Mucosa of gallbladder (tissue), 1 donor: ENCODE measurements around the gene FHIT. TPM values are rescaled to one million over a fixed set of nuclear protein-coding genes. Genes with fewer than 3 reads are reported as not detected.

Source experiments
- DNase-seq: peaks from one replicate; pipeline ENCODE4 v3.0.0-alpha.2; 2020; ENCODE audit warnings: low spot score
- total RNA-seq: library from RNA; stranded (reverse); gene quantifications from one replicate; pipeline ENCODE4 v1.2.1, GENCODE V29; 2021
- donor health status: DM: no; HTN: no; CAD: no.

Gene FHIT
- total RNA-seq, 1 donor from 2014 or later: 38.6 TPM

DNA sequence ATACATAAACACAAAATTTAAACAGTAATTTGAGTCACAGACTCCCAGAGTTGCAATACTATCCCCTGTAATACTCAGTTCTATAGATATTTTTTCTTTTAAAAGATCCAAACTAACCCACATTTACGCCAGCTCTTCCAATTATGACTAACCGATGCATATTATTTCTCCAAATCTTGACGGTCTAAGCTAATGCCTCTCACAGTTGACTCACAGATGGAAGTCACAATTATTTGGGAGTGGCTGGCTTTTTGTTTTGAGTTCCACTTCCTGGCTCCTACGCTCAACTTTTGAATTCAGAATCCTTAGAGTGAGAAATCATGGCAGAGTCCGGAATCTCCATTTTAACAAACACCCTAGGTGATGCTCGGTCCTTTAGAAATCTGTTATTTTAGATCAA lies 749.9 kb downstream of the FHIT start:
- DNase-seq: no peak

DNA sequence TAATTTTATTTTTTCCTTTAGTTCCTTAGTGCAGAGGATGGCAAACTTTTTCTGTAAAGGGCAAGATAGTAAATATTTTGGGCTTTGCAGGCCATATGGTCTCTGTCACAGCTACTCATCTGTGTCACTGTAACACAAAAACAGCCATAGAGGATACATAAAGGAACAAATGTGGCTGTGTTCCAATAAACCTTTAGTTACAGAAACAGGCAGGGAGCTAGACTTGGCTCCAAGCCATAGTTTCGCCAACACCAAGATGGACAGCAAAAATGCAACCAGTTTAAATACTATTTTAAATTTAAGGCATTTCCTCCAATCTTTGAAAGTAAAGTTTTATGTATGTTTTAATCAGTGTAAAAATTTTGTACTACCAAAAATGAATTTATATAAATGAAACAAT lies 753.4 kb downstream of the FHIT start:
- DNase-seq: no peak

- DNase-seq: no peak
These were observed 760.3 kb downstream of the FHIT start for GRCh38 chr3:60490992-60491391.

GRCh38 chr3:60475096-60475495 lies 776.2 kb downstream of the FHIT start:
- DNase-seq: no peak

GRCh38 chr3:60469481-60469880 lies 781.8 kb downstream of the FHIT start:
- DNase-seq: no peak

- no peak for DNase-seq
These were observed 787.6 kb downstream of the FHIT start for GRCh38 chr3:60463685-60464084.

- DNase-seq: no peak
These were observed 790.0 kb downstream of the FHIT start for GRCh38 chr3:60461267-60461666.

GRCh38 chr3:60456180-60456579 lies 795.1 kb downstream of the FHIT start:
- no peak for DNase-seq

DNA sequence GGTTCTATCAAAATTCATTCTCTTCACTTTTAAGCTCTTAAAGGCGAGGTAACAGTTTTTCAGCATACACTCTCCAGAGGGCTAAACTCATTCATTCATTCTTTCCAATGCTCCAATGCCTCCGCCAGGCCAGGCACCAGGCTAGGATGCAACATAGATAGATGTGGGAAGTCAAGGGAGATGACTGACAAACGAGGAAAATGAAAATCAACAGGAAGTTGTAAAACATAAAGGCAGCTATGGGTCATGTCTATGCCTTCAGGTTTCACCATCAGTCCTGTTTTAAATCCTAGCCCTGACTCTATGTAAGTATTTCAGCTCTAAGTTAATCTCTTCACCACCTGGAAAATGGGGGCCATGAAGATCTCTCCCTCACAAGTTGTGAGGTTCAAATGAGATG lies 797.9 kb downstream of the FHIT start:
- no peak for DNase-seq

GRCh38 chr3:60448696-60449095 lies 802.6 kb downstream of the FHIT start:
- DNase-seq: no peak

DNA sequence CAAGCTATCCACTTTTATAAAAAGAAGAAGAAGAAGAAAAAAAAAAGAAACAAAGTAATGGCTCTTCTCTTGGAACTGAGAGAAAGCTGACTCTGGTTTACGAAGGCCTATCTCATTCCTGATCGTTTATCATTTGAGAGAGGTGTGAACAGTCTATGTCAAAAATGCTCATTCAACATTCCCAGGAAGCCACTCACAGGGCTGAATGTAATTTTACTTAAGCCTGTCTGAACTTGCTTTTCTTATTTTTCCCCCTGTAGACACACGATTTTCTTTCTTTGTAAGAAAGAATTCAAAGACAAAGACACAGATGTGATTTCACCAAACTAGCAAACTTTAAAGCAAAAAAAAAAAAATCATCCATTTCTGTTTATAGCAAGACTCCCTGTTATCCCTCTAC lies 805.8 kb downstream of the FHIT start:
- no peak for DNase-seq

GRCh38 chr3:60444898-60445437 lies 806.3 kb downstream of the FHIT start:
- DNase-seq: no peak

DNA sequence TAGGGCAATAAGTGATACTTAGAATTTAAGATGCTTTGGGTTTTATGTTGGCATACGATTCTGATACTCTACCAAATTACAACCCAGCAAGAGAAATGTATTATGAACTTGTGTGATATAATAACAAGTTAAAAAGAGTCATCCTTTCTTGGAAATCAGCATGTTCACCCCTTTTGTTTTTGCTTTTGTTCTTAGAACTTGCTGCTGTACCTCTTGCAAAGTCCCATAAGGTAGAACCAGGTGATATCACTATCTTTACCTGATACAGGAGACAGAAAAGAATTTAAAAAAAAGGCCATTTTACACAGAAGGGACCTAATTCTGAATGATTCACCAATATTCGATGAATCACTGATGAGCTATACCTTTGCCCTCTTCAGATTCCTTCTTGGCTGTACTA lies 810.4 kb downstream of the FHIT start:
- DNase-seq: no peak

- DNase-seq: no peak
These were observed 815.2 kb downstream of the FHIT start for GRCh38 chr3:60435941-60436650.

DNA sequence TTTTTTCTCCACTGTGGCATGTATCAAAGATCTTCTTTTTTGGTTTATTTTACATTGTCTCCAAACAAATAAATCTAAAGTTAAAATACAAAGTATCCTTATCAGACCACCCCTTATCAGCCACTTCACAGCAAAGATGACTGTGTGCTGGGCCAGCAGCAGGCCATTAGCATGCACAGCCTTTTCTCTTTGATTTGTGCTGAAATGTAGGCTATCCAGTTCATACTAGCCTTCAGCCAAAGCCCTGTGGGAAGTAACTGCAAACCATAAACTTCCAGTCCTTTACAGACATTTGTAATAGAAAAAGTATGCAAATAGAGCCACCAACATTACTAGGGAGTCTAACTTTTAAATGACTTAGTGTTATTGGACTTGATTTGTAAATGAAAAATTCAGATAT lies 816.3 kb downstream of the FHIT start:
- no peak for DNase-seq

DNA sequence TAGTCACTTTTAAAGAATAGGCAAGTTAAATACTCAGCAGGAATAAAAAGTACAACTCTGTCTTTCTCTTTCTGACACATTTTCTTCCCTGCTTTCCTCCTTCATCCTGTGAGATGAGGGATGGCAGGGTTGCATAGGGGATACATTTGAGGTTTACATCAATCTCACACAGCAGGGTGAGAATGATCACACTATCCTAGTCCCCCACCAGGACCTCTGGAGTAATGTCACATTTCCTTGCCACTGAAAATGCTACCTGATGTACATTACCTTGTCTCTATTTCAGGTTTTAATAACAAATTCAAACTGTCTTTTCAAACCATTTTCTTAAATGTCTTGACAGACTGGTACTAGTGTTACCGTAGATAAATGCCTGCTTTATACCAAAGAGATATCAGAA lies 816.9 kb downstream of the FHIT start:
- DNase-seq: no peak

DNA sequence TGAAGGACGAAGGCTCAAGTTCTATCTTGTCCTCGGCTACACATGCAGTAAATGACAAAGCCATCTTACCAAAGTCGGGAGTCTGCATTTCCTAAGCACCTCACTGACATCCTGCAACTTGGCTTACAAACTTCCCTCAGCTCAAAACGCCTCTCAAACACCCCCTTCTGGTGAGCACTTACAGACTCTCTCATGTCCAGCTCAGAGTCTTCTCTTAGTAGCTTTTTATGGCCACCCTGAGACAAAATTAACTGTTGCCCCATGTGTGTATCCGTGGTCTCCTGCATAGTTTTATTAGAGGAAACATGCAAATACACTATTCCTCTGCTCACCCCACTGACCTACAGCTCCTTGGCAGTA lies 819.7 kb downstream of the FHIT start:
- DNase-seq: no peak

DNA sequence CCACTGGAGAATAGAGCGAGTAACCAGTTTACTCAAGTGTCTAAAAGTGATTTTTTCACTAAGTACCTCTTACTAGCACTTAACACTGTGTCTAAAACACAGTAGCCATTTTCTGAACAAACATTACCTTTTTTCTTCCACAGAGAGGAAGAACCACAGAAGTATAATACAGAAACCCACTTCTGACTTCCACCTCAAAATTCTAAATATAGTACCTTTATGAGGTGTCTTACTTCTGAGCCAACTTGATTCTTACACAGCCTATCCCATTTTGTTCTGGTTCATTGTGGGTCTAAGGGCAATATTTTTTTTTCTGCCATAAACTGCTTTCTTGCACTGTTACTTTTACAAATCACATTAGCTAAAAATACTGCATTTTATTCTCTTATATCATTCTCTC lies 821.0 kb downstream of the FHIT start:
- DNase-seq: no peak

DNA sequence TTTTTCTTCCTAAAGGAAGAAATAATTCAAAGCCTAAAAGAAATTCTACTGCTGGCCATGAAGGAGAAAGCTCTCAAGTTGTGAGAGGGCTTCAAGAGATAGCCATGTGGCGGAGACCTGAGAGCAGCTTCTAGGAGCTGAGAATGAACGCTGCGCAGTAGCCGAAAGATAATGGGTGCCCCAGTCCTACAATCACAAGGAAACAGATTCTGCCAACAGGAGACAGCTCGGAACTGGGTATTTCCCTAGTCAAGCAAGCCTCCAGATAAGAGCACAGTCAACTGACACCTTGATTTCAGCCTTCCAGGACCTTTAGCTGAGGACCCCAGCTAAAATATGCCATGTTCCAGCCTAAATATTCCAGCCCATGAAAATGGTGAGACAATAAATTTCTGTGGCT lies 824.1 kb downstream of the FHIT start:
- no peak for DNase-seq

DNA sequence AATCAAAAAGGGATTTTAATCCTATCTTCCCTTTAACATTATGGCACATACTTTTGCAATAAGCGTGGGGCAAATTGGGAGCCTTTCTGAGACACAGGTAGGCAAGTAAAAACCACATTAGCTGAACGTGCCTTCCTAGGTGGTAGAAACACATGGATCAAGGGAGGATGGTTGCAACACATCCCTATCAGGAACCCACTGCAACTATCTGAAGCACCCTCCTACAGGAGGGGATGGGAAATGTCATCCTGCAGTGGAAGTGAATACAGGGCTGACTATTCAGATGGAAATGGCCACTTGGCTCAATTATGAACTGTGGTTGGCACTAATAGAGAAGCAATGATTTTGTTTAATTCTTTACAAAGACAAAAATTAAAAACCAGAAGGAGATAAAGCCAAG lies 826.3 kb downstream of the FHIT start:
- DNase-seq: no peak

DNA sequence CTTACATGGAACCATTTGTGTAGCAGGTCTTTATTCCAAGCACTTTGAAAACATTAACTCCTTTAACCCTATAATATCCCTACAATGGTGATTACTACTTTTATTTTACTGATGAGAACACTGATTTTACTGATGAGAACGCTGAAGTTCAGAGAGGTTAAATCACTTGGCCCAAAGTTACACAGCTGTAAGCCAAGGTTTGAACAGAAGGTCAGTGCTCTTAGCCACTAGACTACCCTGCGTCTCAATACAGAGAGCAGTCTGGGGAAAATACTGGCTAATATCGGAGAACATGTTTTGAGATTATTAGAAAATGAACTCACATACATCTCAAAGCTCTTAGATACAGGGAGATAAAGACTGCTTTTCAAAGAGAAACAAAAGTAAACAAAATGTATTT lies 827.2 kb downstream of the FHIT start:
- no peak for DNase-seq

GRCh38 chr3:60423556-60423955 lies 827.7 kb downstream of the FHIT start:
- DNase-seq: no peak

DNA sequence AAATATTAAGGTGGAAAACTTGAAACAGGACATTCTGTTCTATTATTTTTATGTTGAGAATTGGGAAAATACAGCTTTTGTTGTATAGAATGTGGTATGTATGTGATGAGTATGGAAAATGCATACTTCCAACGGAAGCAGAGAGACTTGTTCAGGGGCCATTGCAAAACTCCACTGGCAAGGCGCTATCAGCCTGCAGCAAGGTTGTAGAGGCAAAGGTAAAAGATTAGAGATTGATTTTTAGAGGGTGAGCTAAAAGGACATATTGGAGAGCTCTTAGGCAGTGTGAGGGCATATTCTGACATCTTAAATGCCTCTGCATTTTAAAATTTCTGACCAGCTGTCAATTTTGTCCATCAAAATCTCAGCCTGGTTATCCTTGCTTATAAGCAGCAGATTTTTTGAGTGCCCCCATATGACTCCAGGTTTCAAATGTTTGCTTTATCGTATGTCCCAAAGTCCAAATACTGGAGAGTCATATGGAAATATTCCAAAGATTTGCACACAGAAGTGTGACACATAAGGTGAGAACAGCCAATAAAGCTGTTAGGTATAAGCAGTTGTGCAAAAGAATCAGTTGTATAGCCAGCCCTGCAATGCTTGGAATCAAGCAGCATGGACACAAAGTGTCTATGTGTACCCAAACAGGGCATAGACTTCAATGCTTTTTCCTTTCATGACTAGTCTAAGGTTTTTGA lies 829.4 kb downstream of the FHIT start:
- DNase-seq: no peak

DNA sequence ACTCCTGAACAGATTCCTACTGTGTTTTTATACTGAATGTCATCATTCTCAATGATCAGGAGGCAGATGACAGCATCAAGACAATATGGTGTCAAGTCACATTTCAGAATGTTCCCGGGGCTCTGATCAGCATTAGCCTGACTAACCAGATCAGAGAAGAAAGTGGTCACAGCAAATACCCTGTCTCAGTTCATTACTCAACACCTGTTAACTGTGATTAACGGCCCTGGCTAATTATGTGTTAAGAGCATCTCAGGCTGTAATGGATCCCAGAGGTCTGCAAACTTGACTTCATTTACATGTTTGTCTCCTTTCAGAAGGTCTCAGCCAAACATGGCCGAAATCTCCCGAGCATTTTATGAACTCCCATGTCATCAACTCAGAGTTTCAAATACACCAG lies 833.7 kb downstream of the FHIT start:
- no peak for DNase-seq
